ENCODE measurements around the gene OR52K1.
A peak's percentile ranks its signal among the peaks of the same experiment; 100 is the strongest.
"Not testable (repeated sequence)": the region's sequence is repeated elsewhere in the genome, so short reads cannot be mapped to it uniquely, and the experiment has no call there.

The OR52K1 gene

GRCh38 chr11:4523666-4524065 lies 41.2 kb downstream of the OR52K1 start:
- no peak overlapping the region for H3K27ac ChIP-seq
- no peak for TF ChIP-seq CTCF (conservative IDR thresholded peaks at IDR 0.05; ENCODE audit: low read depth)
- CTCF ChIA-PET = no interaction called here
- POLR2A ChIA-PET (ENCODE audit: low non-redundant PET) = no interaction called here
- DNase-seq (ENCODE audit: low spot score) = no peak

GRCh38 chr11:4527926-4528325 lies 45.5 kb downstream of the OR52K1 start:
- ChIA-PET CTCF (no interaction called here), POLR2A (ENCODE audit: low non-redundant PET) (no interaction called here)
- H3K27ac ChIP-seq = no peak overlapping the region
- no peak for DNase-seq (ENCODE audit: low spot score)
- no peak for TF ChIP-seq CTCF (conservative IDR thresholded peaks at IDR 0.05; ENCODE audit: low read depth)

GRCh38 chr11:4531686-4532085 lies 49.2 kb downstream of the OR52K1 start:
- POLR2A ChIA-PET (ENCODE audit: low non-redundant PET); H3K27ac ChIP-seq; DNase-seq (ENCODE audit: low spot score); CTCF ChIA-PET: not testable (repeated sequence)

- peak; percentile 38 for DNase-seq (ENCODE audit: low spot score)
- TF ChIP-seq CTCF (conservative IDR thresholded peaks at IDR 0.05; ENCODE audit: low read depth) = peak; percentile 33; the same call in 1 of the 2 replicates
- H3K27ac ChIP-seq = no peak overlapping the region
- ChIA-PET POLR2A (ENCODE audit: low non-redundant PET) (no interaction called here), CTCF (interaction anchor here (0.6 to 2.4 kb wide), 6 partner anchors 10 to 352 kb away, joined by 3 to 19 read pairs (median 4); no protein-coding TSS in a partner anchor)
These were observed 57.3 kb downstream of the OR52K1 start for GRCh38 chr11:4539603-4540219.

GRCh38 chr11:4541071-4541470 lies 58.6 kb downstream of the OR52K1 start:
- DNase-seq (ENCODE audit: low spot score) = no peak
- no peak for TF ChIP-seq CTCF (conservative IDR thresholded peaks at IDR 0.05; ENCODE audit: low read depth)

More at GRCh38 chr11:4541071-4541470, 58.6 kb downstream of the OR52K1 start:
- ChIA-PET POLR2A (ENCODE audit: low non-redundant PET) (no interaction called here), CTCF (interaction anchor here (0.6 to 2.4 kb wide), 3 partner anchors 85 to 354 kb away, joined by 3 to 19 read pairs (median 5); no protein-coding TSS in a partner anchor)
- no peak overlapping the region for H3K27ac ChIP-seq

All from RWPE1 (cell line).